Keratinocyte (primary cell): Measurements from ENCODE around the gene CBX2.

Source experiments
- EZH2 ChIP-seq: IDR thresholded peaks from one replicate; pipeline ENCODE4 v1.6.1; 2012; ENCODE audit warnings: inconsistent platforms, mild to moderate bottlenecking, low read length, moderate library complexity
- TF ChIP-seq, protein P1 (sequence below), 3 experiments: IDR thresholded peaks in 1 of 3; conservative IDR thresholded peaks in 1 of 3; optimal IDR thresholded peaks in 1 of 3; 2 replicates in 2 of 3; 3 replicates in 1 of 3; pipeline versions ENCODE3 to v1.5.1; 2011; ENCODE audit warnings: low read length in 3 of 3, mild to moderate bottlenecking in 3 of 3, moderate library complexity in 2 of 3, control low read depth in 1 of 3, inconsistent platforms in 1 of 3; ENCODE audit not compliant: insufficient read depth in 2 of 3; ENCODE audit errors: extremely low read depth in 1 of 3

DNA sequence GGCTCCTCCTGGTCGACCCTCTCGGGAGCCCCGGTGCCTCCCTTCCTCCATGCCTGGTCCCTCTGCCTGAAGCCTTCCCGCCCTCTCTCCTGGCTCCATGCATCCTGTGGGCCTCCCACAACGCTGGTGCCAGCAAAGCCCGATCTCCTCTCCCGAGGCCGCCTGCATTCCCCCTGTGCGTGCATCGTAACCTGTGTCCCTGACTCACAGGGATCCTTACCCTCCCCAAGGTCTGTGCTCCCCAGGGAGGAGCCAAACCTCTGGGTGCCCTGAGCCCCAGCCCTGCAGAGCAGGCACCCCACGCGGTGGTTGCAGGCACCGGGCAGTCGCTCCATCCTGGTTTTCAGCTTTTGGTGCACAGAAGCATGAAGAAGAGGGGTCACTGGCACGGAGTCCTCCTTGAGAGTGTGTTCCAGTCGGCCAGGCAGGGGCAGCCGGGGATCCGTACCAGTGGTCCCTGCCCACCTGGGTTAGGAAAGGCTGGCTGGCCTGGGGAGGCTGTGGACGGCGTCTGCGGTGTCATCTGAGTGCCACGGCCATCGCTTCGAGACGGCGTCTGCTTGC lies 49.0 kb upstream of the CBX2 start:
- TF ChIP-seq, protein P1, sequence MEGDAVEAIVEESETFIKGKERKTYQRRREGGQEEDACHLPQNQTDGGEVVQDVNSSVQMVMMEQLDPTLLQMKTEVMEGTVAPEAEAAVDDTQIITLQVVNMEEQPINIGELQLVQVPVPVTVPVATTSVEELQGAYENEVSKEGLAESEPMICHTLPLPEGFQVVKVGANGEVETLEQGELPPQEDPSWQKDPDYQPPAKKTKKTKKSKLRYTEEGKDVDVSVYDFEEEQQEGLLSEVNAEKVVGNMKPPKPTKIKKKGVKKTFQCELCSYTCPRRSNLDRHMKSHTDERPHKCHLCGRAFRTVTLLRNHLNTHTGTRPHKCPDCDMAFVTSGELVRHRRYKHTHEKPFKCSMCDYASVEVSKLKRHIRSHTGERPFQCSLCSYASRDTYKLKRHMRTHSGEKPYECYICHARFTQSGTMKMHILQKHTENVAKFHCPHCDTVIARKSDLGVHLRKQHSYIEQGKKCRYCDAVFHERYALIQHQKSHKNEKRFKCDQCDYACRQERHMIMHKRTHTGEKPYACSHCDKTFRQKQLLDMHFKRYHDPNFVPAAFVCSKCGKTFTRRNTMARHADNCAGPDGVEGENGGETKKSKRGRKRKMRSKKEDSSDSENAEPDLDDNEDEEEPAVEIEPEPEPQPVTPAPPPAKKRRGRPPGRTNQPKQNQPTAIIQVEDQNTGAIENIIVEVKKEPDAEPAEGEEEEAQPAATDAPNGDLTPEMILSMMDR (optimal IDR thresholded peaks at IDR 0.05 in 1 of 3, IDR thresholded peaks at IDR 0.05 in 1 of 3, conservative IDR thresholded peaks at IDR 0.05 in 1 of 3; ENCODE audit: extremely low read depth in 1 of 3, insufficient read depth in 2 of 3, low read length in 3 of 3): no peak
- no peak for TF ChIP-seq EZH2
